Effector CD4-positive, alpha-beta T cell (primary cell): Measurements from ENCODE around the gene RPGRIP1L.

Source experiments
- DNase-seq: peaks from one replicate; pipeline ENCODE4 v3.0.0-alpha.2; 2020

RPGRIP1L gene

DNA sequence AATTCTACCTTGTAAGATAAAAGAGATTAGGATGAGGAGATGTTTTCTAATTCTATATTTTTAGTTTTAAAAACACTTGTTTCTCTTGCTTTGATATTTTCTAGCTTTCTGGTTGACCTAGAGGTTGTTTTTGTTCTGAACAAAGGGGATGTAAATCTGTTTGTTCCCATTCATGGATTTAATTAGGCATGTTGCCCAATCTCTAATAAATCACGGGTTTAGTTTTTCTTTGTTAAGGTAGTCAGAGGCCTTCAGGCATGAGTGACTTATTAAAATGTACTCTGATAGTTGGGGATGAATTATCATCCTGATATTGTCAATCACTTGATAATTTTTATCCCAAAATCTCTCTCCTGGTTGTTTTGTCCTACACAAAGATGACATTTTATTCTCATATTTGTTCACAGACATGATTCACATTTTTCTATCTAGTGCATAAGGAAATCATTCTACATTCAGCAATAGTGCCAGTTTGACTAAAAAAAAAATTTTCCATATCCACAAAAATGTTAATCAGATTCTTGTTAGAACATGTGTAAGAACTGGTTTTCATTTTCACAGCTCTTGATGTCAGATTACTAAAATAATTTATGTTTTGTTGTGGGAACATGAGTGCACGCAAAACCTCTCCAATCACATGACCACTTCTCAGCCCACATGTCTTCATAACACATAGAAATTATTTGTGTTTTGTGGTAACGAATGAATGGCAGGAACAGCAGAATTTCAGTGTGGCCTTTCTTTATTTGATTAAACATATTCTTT is 105.0 kb downstream of the RPGRIP1L start:
- DNase-seq, result no peak

DNA sequence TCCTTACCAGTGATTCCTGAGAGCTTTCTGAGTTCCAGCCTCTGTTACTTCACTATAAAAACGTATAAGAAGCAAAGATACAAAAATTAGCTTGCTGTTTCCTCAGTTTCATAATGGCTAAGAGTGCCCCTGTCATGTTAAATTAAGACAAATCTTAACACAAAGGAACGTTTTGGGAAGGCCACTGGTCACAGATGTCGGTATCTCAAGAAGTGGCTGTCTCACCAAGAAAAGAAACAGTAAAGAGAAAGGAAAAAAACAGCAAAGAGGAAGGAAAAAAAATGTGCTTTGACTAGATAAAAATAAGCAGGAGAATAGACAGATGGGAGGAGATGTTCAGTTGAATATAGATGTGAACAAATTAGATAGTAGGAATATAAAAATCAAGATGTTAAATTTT is 105.9 kb downstream of the RPGRIP1L start:
- DNase-seq, result no peak

DNA sequence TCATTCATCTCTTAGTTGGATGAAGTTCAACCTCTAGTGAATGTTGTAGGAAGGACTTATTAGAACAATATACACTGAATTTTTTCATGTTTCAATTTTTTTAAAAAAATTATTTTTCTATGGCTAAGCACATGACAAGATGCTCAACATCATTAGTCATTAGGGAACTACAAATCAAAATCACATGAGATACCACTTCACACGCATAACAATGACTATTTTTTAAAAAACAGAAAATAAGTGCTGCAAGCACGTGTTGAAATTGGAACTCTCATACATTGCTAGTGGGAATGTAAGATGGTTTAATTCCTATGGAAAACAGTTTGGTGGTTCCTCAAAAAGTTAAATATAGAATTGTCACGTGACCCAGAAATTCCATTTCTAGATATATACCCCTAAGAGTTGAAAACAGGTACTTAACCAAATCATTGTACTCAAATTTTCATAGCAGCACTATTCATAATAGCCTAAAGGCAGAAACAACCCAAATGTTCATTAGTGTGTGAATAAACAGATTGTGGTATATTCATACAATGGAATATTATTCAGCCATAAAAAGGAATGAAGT is 115.5 kb downstream of the RPGRIP1L start:
- DNase-seq, result no peak

DNA sequence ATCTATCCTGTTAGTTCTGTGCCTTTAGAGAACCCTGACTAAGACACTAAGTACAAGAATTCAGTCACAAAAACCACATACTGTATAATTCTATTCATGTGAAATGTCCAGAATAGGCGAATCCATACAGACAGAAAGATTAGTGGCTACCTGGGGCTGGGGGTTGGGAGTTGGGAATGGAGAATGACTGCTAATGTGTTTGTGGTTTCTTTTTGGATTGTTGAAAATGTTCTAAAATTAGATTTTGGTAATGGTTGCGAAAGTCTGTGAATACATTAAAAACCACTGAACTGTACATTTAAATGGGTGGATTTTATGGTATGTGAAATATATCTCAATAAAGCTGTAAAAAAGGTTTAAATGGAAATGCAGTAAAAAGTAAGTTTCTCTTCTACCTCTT is 120.3 kb downstream of the RPGRIP1L start:
- no peak for DNase-seq

DNA sequence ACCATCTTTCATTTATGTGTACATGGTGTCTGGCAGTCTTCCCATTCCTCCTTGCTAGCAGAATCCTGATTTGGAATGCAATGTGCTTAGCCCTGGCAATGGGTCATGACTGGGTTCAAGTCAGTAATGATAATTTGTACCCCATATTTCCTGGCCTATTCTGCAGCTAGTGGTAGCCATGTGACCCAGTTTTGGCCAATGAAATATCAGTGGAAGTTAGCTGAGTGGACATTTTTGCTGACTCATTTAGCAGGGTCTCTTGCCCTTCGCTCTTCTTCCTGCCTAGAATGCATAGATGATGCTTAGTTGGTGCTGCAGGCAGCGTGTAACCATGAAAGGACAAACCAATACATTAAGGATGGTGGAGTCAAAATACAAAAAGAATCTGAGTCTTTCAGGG is 121.9 kb downstream of the RPGRIP1L start:
- no peak for DNase-seq

DNA sequence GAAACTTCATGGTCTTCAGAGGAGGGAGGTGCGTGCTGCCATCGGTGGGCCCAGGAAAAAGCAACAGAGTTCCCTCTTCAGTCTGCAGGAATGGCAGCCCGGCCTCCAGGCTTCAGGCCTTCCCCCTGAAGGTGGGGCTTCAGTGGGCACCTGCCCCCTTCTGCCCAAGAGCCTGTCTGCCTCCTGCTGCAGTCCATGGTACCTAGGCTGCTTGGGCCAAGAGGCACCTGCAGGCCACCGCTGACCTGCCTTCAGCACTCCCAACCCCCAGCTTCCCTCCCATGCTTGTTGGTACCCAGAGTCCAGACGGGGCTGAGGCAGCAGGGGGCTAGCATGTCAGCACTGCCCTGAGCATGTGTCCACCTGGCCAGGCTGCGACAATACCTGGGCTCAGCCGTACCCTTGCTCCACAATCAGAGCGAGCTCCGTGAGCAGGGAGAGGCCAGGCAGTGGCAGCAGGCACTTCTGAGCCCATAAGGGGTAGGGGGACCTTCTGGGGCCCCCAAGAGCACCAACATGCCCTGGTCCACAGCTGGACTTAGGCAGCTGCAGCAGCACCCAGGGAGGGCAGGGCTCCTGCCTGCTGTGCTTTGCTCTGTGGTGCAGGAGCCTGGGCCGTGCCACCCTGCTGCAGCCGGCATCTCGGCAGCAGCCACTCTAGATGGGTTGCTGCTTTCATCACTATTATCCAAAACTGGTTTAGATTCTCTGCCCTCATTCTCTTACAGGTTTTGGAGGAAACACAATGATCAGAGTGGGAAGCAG is 123.4 kb downstream of the RPGRIP1L start:
- no peak for DNase-seq

DNA sequence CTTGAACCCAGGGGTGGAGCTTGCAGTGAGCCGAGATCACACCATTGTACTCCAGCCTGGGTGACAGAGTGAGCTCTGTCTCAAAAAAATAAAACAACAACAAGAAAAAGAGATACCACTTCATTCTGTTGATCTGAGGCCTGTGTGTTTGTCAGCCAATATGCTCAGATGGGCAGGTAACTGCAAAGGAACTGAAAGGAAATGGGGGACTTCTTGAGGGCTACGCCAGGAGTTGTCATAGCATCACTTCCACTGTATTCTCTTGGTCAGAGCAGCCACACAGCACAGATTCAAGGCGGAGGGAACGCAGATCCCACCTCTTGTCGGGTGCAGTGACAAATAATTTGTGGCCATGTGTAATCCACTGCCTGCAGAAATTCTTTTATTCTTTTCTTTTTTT is 126.8 kb downstream of the RPGRIP1L start:
- DNase-seq, result no peak

DNA sequence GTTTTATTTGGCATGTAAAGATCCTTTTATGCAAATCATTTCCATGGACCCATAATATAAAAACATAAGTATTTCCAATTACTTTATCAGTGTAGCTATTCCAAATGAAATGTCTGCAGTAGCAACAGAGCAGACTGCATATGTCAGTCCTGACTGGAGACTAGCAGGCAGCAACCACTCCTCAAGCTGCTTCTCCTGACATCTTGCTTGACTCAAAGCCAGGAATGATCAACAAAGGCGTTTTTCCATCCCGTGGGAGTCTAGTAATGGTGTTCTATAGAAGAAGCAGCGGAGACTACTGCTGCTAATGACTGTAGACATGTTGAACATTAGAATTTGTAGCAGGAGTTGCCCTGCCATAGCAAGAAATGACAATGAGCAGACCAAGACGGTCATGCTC is 127.4 kb downstream of the RPGRIP1L start:
- no peak for DNase-seq

DNA sequence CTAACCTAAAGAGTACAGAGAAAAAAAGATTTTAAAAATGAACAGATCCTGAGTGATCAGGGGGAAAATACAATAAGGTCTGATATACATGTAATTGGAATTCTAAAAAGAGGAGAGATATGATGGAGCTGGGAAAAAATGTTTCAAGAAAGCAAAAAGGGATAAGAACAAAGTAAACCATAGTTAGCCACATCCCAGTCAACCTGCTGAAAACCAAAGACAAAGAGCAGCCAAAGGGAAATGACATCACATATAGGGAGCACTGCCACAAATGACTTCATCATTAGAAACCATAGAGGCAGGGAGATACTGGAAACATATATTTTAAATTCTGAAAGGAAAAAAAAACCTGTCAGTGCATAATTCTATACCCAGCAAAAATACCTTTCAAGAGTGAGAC is 131.9 kb downstream of the RPGRIP1L start:
- no peak for DNase-seq

DNA sequence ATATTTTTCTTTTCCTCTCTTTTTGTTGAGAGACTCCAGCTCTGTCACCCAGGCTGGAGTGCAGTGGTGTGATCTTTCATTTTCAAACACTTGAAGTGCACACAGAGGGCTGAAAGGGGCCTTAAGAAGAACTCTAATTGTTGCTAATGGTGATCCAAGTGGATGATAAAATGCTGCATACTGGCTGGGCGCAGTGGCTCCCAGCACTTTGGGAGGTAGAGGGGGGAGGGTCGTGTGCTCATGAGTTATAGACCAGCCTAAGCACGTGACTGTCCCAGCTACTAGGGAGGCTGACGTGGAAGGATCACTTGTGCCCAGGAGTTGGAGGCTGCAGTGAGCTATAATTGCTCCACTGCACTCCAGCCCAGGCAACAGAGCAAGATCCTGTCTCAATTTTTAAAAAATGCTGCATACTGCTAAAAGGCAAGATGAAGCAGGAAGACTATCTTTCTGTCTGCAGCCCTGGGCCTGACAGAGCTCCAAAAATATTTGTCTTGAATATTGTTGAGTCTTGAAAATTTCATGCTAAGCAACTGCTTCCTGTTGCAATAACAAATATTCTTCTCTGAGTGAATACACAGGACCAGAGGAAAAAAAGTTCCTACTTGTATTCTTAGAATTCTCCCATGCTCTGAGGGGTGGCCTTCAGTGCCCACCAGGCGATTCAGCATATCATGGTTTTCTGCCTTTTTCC is 137.0 kb downstream of the RPGRIP1L start:
- DNase-seq, result no peak

DNA sequence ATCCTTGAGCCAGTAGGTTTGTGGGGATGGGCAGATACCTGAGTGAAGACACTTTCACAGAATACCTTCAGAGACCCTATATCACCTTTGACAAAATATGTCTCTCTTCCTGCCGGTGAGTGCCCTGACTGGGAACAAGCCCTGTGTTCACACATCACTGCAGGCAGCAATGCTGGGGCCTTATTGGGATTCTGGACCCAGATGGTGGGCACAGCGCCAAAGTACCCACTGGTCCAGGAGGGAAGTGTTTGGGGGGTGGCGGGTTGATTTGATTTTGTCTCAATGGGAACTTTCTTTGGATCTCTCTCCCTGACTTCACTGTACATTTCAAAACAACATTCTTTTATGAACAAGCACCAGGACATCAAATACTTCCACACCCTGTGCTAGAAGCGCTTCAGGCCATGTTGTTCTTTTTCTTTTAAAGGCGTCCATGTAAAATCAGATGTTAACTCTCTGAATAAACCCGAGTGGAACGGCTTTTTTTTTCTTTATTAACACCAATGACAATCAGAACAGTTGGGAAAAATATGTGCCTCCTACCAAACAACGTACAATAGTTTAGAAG is 138.3 kb downstream of the RPGRIP1L start:
- DNase-seq, result no peak

DNA sequence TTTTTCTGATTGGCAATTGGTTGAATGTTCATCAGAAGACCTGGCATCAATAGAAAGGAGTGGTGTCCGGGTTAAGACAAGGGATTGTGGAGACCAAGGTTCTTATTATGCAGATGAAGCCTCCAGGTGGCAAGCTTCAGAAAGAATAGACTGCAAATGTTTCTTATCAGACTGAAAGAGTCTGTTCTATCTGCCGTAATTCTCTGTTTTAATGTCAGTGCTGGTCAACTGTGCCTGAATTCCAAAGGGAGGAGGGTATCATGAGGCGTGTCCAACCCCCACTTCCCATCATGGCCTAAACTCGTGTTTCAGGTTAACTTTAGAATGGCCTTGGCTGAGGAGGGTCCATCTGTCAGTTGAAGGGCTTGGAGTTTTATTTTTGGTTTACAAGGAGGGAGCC is 140.2 kb downstream of the RPGRIP1L start:
- DNase-seq, result no peak

DNA sequence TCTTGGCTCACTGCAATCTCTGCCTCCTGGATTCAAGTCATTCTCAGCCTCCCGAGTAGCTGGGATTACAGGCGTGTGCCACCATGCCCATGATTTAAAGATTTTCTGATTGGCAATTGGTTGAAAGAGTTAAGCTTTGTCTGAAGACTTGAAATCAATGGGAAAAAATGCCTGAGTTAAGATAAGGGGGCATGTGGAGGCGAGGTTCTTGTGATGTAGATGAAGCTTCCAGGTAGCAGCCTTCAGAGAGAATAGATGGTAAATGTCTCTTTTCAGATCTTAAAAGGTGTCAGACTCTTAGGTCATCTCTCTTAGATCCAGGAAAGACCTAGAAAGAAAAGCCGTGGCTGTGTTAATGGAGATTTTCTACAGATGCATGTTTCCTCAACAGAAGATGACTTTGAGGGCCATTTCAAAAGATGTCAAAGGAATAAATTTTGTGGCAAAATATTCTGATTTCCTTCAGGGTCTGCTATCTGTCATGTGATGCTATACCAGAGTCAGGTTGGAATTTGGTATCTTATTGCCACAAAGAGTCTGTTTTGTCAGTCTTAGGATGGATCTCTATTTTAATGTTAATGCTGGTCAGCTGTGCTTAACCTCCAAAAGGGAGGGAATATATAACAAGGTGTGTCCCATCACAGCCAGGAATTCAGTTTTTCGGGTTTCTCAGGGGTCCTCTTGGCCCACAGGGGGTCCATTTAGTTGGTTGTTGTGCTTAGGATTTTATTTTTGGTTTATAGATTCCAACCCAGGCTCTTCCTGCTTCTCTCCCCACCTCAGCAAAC is 142.4 kb downstream of the RPGRIP1L start:
- no peak for DNase-seq

DNA sequence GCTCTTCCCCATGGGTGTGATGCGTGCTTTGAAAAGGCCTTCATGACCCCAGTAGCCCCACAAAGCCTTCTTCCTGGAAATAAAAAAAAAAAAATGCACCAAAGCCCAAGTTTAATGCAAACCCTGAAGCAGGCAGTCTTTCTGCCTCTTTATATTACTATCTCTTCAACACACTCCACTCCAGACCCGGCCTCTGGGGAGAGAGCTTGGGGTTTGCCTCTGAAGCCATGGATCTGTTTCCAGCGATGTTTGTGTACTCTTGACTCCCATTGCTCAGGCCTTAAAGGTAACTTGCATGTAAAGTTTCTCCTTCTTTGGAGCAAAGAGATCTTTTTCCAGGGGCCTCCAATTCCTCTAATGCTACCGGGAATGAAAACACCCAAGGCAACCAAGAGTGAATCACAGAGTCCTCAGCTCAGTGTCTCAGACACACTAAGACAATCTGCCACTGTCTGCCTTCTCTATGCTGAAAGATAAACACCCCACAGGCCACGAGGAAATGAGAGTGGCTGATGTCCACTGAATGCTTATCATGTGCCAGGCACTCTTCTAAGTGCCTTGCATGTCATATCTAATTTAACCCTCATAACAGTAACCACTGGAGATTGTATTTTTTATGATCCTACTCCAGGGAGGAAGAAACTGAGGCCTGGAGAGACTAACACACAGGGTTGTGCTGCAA is 144.2 kb downstream of the RPGRIP1L start:
- DNase-seq, result no peak

DNA sequence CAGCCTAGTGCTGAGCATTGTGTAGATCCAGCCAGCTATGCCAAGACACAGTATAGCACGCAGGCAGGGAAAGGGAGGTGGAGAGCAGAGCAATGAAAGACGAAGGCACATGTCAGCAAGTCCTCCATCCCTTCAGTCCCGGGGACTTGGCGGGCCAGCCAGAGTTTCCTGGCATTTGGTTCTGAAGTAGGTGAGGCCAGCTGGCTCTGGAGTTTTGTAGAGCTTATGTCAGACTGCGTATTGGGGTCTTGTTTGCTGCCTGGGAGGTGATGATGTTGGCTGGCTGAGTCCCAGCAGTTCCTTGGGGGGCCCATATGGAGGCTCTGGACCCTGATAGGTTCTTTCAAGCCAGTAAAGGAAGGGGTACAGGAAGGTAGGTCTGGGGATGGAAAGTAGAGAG is 144.9 kb downstream of the RPGRIP1L start:
- DNase-seq, result no peak

DNA sequence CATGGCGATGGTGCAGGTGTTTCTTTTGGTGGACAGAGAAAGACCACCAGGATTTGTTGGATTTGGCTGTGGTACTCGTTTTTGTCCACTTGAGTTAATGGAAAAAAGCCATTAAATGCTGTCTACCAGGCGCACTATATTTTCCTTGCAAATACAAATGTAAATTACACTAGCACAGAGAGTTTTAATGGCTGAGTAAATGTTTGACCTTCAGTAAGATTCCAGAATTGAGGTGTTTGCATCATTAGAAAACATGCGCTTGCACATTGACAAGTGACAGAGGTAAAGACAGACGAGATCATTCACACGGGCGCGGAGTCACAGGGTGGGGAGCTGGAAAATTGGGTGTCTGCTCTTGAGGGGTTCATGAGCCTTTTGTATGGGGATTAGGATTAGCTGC is 147.1 kb downstream of the RPGRIP1L start:
- no peak for DNase-seq

DNA sequence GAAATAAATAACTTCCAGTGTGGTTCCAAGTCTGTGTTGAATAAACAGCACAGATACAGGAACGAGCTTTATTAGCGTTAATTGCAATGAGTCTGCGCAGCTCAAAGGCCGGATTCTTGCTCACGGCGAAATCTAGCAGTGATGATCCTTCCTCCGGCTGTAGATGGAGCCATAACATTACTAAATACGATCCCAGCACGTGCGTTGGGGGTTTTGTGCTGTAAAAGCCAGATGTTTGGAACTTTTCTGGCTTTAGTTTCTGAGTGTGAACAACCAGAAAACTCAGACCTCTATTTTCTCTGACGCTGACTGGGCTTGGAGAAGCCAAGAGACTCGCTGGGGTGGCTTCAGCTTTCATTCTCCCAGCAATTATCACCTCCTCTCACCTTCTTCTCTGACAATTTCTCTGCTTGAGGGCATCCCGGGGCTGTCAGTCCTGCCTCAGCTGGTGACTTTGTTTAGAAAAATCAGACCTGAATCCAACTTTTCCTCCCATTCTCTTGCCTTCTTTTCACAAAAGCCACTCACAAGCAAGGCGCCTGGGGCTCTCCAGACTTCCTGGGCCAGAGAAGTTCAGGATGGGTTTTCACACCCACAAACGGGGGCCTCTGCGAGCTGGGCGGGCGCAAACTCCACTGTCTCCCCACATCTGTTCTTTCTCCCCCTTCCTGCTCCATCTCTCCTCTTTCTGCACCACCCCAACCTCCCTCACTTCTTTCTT is 153.5 kb downstream of the RPGRIP1L start:
- peak; percentile 38 for DNase-seq
